ENCODE data around the gene IGF2BP3.
"Not testable (repeated sequence)": the region's sequence is repeated elsewhere in the genome, so short reads cannot be mapped to it uniquely, and the experiment has no call there.

The IGF2BP3 gene

DNA sequence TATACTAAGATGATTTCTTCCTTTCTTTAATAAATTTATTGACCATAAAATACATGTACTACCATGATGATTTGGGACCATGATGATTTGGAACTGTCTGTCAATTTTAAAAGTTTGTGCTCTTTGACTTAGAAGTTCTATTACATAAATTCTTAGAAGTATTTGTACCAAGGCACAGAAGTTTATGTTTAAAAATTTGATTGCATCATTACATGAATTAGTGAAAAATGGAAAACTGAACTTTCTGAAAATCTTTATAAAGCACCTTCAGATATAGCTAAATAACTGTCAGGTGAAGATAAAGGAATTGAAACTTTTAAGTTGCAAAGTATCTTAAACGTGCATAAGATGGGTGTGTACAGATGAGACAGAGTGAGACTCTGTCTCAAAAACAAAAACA, 139.2 kb downstream of the IGF2BP3 start:
- Mint-ChIP-seq H3K4me3 (no peak overlapping the region), H3K27me3 (no peaks in the 10 kb centered on the region), H3K9me3 (no peaks in the 10 kb centered on the region), H3K27ac (no peak overlapping the region), H3K36me3 (ENCODE audit: low read depth) (no peaks in the 10 kb centered on the region), H3K4me1 (ENCODE audit: low read depth) (peaks cover 6% of the 10 kb centered on the region)
- intact Hi-C loops (cut with micrococcal nuclease) = no loop called here

DNA sequence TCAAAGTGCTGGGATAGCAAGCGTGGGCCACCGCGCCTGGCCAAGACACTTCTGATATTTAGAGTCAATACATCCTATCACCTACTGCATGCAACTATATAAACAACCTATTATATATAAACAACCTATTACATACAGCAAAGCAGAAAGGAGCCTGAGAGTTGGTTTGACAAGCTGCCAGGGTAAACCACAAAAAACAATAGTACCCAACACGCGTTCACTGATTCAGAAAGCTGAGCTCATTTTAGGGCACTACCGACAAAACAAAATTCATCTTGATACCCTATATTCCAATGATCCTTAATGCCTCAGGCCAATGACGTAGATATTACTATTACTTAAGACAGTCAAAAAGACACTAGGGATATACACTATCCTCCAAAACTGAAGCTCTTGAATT, 154.9 kb downstream of the IGF2BP3 start:
- Mint-ChIP-seq H3K36me3 (ENCODE audit: low read depth) (peaks cover 5% of the 10 kb centered on the region), H3K4me1 (ENCODE audit: low read depth) (no peaks in the 10 kb centered on the region), H3K4me3 (no peak overlapping the region), H3K9me3 (no peaks in the 10 kb centered on the region), H3K27me3 (no peaks in the 10 kb centered on the region), H3K27ac (no peak overlapping the region)
- intact Hi-C loops (cut with micrococcal nuclease) = no loop called here

DNA sequence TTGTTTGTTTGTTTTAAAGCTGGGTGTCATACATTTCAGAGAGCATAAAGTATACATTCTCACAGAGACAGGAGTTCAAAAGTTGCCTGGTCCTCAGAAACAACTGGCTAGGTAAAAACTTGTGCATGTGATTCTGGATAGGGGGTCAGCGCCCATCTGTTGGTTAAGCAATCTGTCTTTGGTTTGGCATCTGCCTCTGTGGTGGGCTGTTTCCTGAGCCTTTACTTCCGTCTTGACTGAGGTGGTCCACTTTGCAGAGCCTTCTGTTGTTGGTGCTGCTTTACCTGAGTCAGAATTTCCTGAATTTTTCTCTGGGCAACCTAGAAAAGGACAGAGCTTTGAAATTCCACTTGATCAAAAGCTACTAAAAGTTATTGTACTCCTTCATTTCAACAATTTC, 158.2 kb downstream of the IGF2BP3 start:
- H3K27me3 Mint-ChIP-seq = not testable (repeated sequence)

GRCh38 chr7:23308754-23309153, 161.5 kb downstream of the IGF2BP3 start:
- no peaks in the 10 kb centered on the region for H3K9me3 Mint-ChIP-seq
- peaks cover 68% of the 10 kb centered on the region for H3K36me3 Mint-ChIP-seq (ENCODE audit: low read depth)
- no peaks in the 10 kb centered on the region for H3K27me3 Mint-ChIP-seq
- intact Hi-C loops (cut with micrococcal nuclease) = no loop called here
- no peak overlapping the region for H3K27ac Mint-ChIP-seq
- peaks cover 7% of the 10 kb centered on the region for H3K4me1 Mint-ChIP-seq (ENCODE audit: low read depth)
- no peak overlapping the region for H3K4me3 Mint-ChIP-seq

More for the DNA sequence above, 158.2 kb downstream of the IGF2BP3 start:
- H3K27ac Mint-ChIP-seq; H3K9me3 Mint-ChIP-seq; H3K4me1 Mint-ChIP-seq (ENCODE audit: low read depth); H3K4me3 Mint-ChIP-seq; intact Hi-C loops (cut with micrococcal nuclease): not testable (repeated sequence)
- H3K36me3 Mint-ChIP-seq (ENCODE audit: low read depth) = peaks cover 38% of the 10 kb centered on the region

GRCh38 chr7:23306936-23307521, 163.3 kb downstream of the IGF2BP3 start:
- no peak overlapping the region for H3K4me3 Mint-ChIP-seq
- H3K27ac Mint-ChIP-seq = no peak overlapping the region
- peaks cover 84% of the 10 kb centered on the region for H3K36me3 Mint-ChIP-seq (ENCODE audit: low read depth)
- no peaks in the 10 kb centered on the region for H3K27me3 Mint-ChIP-seq
- intact Hi-C loops (cut with micrococcal nuclease) = no loop called here
- H3K4me1 Mint-ChIP-seq (ENCODE audit: low read depth) = peaks cover 19% of the 10 kb centered on the region
- no peaks in the 10 kb centered on the region for H3K9me3 Mint-ChIP-seq

GRCh38 chr7:23299770-23300300, 170.5 kb downstream of the IGF2BP3 start:
- H3K27me3 Mint-ChIP-seq = no peaks in the 10 kb centered on the region
- H3K36me3 Mint-ChIP-seq (ENCODE audit: low read depth) = peaks cover 45% of the 10 kb centered on the region
- peak overlapping the region; percentile 89 for H3K4me3 Mint-ChIP-seq
- H3K27ac Mint-ChIP-seq = peak overlapping the region; percentile 93
- intact Hi-C loops (cut with micrococcal nuclease) = loop anchor here (1.0 to 5.0 kb wide), 3 partner anchors 118 to 193 kb away; partner anchors contain the start of genes IGF2BP3, KLHL7 and NUP42
- H3K4me1 Mint-ChIP-seq (ENCODE audit: low read depth) = peaks cover 38% of the 10 kb centered on the region
- no peaks in the 10 kb centered on the region for H3K9me3 Mint-ChIP-seq

DNA sequence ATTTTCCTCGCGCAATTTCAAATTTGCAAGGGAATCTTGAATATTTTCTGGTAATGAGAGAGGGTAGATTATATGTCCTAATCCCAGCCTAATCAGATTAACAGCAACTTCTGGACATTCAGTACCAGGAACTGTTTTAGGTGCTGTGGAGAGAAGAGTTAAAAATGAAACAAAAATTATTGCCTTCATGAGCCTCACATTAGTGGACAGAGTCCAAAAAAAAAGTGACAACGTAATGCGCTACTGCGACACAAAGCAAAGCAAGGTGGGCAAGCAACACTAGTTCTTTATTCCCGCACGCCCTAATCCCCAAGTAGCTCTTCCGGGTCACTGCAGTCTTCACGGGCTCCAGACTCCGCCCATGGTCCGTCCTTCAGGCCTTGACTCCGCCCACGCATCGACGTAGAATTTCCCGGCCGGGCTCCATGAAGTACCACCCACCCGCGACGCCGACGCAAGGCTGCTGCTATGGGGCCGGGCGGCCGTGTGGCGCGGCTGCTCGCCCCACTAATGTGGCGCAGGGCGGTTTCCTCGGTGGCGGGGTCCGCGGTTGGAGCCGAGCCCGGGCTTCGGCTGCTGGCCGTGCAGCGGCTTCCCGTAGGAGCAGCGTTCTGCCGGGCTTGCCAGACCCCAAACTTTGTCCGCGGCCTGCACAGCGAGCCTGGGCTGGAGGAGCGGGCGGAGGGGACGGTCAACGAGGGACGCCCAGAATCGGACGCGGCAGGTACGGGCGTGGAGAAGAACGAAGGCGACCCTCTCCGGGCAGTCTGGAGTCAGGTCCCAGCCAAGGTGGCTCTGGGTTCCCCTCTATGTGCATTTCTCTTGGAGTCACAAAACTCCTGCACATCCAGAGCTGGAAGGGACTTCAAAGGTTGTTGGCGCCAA, 171.2 kb downstream of the IGF2BP3 start, which contains the start of gene MALSU1:
Gene MALSU1 (plus strand): TSS at position 455 of the 885 bp plus-strand sequence. CDS start 14 bp downstream, at position 469.
- Mint-ChIP-seq H3K4me3 (peak within 1 kb of the TSS; percentile 89), H3K27me3 (no peaks in the 10 kb centered on the region), H3K36me3 (ENCODE audit: low read depth) (peaks cover 37% of the 10 kb centered on the region), H3K27ac (peak within 1 kb of the TSS; percentile 93), H3K9me3 (no peaks in the 10 kb centered on the region), H3K4me1 (ENCODE audit: low read depth) (peaks cover 33% of the 10 kb centered on the region)
- intact Hi-C loops (cut with micrococcal nuclease) = loop anchor here (1.0 to 5.0 kb wide), 3 partner anchors 117 to 192 kb away; partner anchors contain the start of genes IGF2BP3, KLHL7 and NUP42

- no peak overlapping the region for H3K4me3 Mint-ChIP-seq
- no peaks in the 10 kb centered on the region for H3K9me3 Mint-ChIP-seq
- H3K27me3 Mint-ChIP-seq = no peaks in the 10 kb centered on the region
- intact Hi-C loops (cut with micrococcal nuclease) = loop anchor here (5.0 kb wide), 2 partner anchors 174 to 191 kb away; partner anchors contain the start of genes IGF2BP3 and KLHL7
- peak overlapping the region; percentile 93 for H3K27ac Mint-ChIP-seq
- peaks cover 31% of the 10 kb centered on the region for H3K36me3 Mint-ChIP-seq (ENCODE audit: low read depth)
- H3K4me1 Mint-ChIP-seq (ENCODE audit: low read depth) = peaks cover 30% of the 10 kb centered on the region
Measured at GRCh38 chr7:23298141-23298881, 172.0 kb downstream of the IGF2BP3 start.

GRCh38 chr7:23295401-23295697, 174.9 kb downstream of the IGF2BP3 start:
- Mint-ChIP-seq H3K27me3 (no peaks in the 10 kb centered on the region), H3K36me3 (ENCODE audit: low read depth) (peaks cover 7% of the 10 kb centered on the region), H3K27ac (no peak overlapping the region), H3K4me1 (ENCODE audit: low read depth) (peaks cover 10% of the 10 kb centered on the region), H3K9me3 (no peaks in the 10 kb centered on the region), H3K4me3 (no peak overlapping the region)
- intact Hi-C loops (cut with micrococcal nuclease) = loop anchor here (5.0 kb wide), 2 partner anchors 177 to 188 kb away; partner anchors contain the start of genes IGF2BP3 and KLHL7

DNA sequence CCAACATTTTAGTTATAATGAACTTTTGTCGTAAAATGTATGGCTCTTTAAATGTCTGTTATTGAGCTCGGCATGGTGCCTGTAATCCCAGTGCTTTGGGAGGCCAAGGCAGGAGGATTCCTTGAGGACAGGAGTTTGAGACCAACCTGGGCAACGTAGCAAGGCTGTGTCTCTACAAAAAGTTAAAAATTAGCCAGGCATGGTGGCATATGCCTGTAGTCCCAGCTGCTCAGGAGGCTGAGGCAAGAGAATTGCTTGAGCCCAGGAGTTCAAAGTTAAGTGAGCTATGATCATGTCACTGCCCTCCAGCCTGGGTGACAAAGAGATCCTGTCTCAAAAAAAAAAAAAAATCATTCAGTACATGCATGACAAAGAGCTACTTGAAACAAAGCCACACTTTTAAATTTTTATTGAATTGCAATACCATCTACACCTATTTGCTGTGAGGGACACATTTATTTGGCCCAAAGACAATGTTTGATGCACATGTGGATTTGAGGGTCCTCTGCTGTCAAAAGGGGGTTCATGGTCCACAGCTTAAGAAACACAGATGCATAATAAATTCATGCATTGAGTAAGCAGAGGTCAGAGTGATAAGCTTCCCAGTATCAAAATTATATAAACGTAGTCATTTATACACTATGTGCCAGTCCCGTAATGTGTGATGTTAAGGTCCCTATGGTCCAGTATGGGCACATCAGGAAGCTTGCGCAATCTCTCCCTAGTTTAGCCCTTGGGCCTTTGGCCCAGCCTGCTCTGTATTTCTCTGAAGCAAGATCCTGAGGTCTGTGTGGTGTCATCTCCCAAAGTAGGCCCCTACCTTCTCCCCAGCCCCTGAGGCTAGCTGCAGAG, 175.5 kb downstream of the IGF2BP3 start:
- no peak overlapping the region for H3K4me3 Mint-ChIP-seq

DNA sequence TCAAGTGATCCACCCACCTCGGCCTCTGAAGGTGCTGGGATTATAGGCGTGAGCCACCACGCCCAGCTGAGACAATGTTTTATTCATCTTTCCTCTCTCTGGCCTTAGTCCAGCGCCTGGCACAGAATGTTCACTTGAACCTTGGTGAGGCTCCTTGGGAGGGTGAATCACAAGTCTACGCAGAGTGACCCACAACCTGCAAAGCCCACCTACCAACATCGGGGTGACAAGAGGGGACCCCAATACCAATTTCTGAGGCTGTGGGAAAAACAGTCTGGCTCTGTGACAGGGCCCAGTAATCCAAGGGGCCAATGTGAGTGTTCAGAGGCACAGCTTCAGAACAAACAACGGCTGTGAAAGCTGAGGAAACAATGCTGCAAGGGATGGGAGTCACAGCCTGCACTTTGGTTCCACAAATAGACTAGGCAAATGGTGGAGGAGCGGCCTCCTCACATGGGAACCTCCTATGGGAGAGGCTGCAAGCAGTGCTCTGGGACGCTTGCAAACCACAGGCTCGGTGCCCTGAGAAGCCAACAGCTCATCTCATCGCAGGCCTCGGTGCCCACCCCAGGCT, 176.7 kb downstream of the IGF2BP3 start:
- Mint-ChIP-seq H3K4me1 (ENCODE audit: low read depth) (no peaks in the 10 kb centered on the region), H3K36me3 (ENCODE audit: low read depth) (no peaks in the 10 kb centered on the region), H3K9me3 (no peaks in the 10 kb centered on the region), H3K4me3 (no peak overlapping the region), H3K27ac (no peak overlapping the region), H3K27me3 (no peaks in the 10 kb centered on the region)
- intact Hi-C loops (cut with micrococcal nuclease) = no loop called here

More for the DNA sequence above, 175.5 kb downstream of the IGF2BP3 start:
- intact Hi-C loops (cut with micrococcal nuclease) = loop anchor here (5.0 kb wide), 2 partner anchors 178 to 187 kb away; partner anchors contain the start of genes IGF2BP3 and KLHL7
- no peak overlapping the region for H3K27ac Mint-ChIP-seq
- no peaks in the 10 kb centered on the region for H3K9me3 Mint-ChIP-seq
- H3K4me1 Mint-ChIP-seq (ENCODE audit: low read depth) = peaks cover 5% of the 10 kb centered on the region
- H3K27me3 Mint-ChIP-seq = no peaks in the 10 kb centered on the region
- H3K36me3 Mint-ChIP-seq (ENCODE audit: low read depth) = peaks cover 7% of the 10 kb centered on the region

DNA sequence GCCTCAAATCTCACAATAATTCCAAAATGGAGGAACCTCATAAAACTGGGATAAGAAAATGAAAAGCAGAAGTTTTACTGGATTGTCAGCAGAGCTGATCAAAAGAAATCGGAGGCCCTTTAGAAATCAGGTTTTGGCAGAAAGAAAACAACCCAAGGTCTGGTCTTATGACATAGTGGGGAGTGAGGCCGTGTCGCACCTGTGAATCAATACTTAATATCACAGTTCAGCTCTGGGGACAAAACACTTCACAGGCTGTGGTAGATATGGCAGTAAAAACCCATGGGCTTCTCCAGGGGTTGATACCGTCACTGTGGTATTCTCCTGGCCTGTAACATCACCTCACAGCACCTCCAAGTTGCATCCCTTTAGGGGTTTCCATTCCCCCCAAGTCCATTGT, 177.7 kb downstream of the IGF2BP3 start:
- Mint-ChIP-seq H3K27ac (no peak overlapping the region), H3K4me3 (no peak overlapping the region), H3K27me3 (no peaks in the 10 kb centered on the region), H3K4me1 (ENCODE audit: low read depth) (peaks cover 4% of the 10 kb centered on the region), H3K9me3 (no peaks in the 10 kb centered on the region), H3K36me3 (ENCODE audit: low read depth) (no peaks in the 10 kb centered on the region)
- intact Hi-C loops (cut with micrococcal nuclease) = no loop called here
